RPMI7951 (cell line): ENCODE results near the gene NFU1. TPM values are rescaled to one million over a fixed set of nuclear protein-coding genes. Genes with fewer than 3 reads are reported as not detected.
A peak's percentile ranks its signal among the peaks of the same experiment; 100 is the strongest.
"Not testable (repeated sequence)": the region's sequence is repeated elsewhere in the genome, so short reads cannot be mapped to it uniquely, and the experiment has no call there.

ENCODE experiments used
- DNase-seq: peaks from one replicate; pipeline ENCODE4 v3.0.0-alpha.2; 2012; ENCODE audit warnings: low read depth
- total RNA-seq: library from RNA; depleted of rRNA; stranded (reverse); fragments of >200 nt; shearing (Covaris generic); gene quantifications from 2 replicates; pipeline ENCODE4 v1.2.3, GENCODE V29; 2014

Gene NFU1
- total RNA-seq, 1 experiment from 2014 or later = 64.6 TPM

- DNase-seq = no peak
Measured at GRCh38 chr2:69387770-69388481, 49.3 kb downstream of the NFU1 start.

GRCh38 chr2:69386789-69387734 lies 50.2 kb downstream of the NFU1 start, which contains the start of gene GFPT1:
Gene GFPT1, minus strand, starts transcription at chr2:69387227. Its CDS starts 156 bp downstream, at chr2:69387071.
- DNase-seq = peak; percentile 94

- DNase-seq = no peak
Measured at GRCh38 chr2:69386360-69386759, 50.9 kb downstream of the NFU1 start.

DNA sequence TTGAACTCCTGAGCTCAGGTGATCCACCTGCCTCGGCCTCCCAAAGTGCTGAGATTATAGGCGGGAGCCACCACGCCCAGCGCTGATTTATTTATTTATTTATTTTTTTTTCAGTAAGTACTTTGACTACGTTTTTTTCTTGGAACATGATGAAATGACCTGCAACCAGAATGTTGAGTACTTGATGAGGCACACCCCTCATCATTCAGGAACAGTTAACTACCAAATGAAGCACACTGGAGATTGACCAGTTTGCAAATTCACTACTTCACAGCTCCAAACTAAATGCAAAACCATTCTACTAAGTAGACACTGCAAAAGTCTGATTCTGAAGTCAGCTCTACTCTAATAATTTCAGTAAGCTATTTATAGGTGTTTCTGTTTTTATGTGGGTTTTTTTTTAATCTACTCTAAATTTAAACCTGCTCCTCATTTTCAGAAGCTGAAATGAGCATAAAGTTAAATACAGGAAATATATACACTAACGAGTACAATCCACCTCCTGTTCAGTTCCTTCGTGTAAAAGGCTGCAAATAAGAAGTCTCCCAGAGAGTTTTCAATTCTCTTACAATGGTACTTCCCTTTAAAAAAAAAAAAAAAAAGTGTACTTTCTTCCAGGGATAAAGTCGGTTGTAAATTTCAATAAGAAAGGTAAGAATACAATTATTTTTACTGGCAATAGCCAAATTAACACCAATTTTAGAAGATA lies 51.6 kb downstream of the NFU1 start:
- DNase-seq = no peak

- DNase-seq = no peak
Measured at GRCh38 chr2:69384618-69385081, 52.6 kb downstream of the NFU1 start.

- DNase-seq = no peak
Measured at GRCh38 chr2:69383176-69383812, 53.9 kb downstream of the NFU1 start.

DNA sequence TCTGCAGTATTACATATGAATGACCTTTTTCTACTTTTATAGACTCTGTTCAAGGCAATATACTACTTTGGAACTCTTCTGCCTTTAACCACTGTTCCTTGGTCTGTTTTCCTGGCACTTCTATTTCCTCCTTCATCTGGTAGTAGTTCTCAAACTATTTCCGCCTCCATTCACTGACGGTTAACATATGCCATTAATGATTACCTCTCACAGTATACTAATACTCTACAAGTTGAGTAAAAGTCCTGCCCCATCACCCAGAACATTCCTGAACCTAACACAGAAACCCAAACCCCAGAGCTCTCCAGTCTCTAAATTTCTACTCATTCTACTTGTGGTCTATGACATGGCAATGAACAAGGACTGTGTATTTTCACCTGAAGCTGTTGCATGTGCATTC lies 54.7 kb downstream of the NFU1 start:
- DNase-seq = no peak

- DNase-seq = no peak
Measured at GRCh38 chr2:69381337-69381737, 55.9 kb downstream of the NFU1 start.

DNA sequence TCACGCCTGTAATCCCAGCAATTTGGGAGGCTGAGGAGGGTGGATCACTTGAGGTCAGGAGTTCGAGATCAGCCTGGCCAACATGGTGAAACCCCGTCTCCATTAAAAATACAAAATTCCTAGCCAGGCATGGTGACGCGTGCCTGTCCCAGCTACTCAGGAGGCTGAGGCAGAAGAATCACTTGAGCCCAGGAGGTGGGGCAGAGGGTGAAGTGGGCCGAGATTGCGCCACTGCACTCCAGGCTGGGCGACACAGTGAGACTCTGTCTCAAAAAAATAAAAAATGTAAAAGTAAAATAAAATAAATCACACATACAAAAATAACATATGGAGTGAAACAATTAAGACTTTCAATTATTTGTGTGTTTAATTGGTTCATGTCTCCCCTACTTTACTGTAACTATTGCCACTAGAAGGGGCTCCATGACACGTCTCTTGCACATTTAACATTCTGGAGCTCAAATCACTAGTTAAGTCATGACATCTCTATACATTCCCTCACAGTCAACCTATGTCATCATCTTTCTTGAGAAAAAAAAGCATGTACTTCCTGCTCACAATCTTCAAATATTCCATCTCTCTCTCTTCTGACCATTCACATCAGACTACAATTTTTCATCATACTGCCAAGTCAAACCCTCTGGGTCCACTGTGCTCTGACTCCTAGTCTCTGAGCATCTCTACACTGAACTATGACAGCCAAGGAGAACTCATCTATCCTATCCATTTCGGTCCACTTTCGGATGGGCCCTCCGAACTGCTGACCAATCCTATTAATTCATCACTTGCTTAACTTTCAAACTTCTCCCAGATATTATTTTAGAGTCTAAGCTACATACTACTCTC lies 56.9 kb downstream of the NFU1 start:
- no peak for DNase-seq

DNA sequence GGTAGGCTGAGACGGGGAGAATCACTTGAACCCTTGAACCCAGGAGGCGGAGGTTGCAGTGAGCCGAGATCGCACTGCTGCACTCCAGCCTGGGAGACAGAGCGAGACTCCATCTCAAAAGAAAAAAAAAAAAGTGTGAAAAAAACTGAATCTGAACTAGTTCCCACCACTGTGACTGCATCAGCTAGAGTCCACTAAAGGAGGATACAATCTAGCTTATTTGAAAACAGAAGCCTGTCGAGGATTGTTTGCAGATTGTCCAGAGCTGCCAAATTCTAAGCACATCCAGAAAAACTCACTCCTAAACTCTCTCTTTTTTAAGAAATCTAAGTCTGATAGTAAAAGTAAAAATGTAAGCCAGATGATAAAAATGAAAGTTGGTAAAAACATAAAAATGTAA lies 60.8 kb downstream of the NFU1 start:
- no peak for DNase-seq

DNA sequence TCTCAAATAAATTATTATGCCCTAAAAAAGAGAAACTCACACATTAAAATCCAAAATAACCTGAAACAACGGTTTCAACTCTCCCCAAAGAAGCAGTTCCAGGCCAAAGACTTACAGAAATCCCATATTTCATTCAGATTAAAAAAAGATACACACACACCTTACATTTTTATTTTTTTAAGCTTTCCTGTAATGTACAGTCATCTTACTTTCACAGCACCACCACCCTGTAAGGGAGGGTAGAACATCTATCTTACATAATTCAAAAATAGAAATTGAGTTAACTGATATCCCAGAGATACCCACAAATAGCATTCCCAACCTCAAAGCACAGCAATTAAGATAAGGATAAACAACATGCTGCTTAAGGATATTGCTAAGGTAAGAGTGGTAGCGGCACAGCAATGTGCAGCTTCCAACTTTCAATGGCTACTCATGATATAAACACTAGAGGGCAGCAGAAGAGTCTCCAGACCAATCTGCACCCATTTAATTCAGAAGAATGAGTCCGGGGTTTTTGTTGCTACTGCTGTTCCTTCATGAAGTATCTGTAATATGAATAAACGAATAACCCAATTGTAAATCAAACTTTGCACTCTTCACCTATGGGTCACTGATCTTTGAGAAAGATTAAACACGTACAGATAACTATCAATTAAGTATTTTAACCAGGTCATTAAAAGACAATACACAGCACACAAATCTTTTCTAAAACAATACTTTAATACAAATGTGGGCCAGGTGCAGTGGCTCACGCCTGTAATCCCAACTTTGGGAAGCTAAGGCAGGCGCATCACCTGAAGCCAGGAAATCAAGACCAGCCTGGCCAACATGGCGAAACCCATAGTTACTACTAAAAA lies 61.5 kb downstream of the NFU1 start:
- DNase-seq = peak; percentile 45

DNA sequence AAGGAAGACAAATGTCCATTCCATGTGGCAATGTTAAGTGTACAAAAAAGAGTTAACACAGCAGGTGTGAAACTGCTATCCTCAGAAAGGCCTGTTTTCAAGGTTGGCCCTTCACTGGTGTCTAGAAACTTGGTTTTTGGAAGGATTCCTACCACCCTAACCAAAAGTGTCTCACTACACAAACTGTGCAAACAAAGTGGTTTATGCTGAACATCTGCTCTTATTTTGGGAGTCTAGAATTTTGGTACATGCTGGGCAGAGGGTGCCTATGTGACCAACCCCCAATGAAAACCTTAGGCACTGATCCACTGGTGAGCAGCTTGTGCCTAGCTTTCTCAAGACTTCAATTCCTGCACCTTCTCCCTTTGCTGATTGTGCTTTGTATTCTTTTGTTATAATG lies 64.5 kb downstream of the NFU1 start:
- no peak for DNase-seq

- no peak for DNase-seq
Measured at GRCh38 chr2:69369802-69370201, 67.4 kb downstream of the NFU1 start.

- DNase-seq = no peak
Measured at GRCh38 chr2:69368588-69368987, 68.6 kb downstream of the NFU1 start.

DNA sequence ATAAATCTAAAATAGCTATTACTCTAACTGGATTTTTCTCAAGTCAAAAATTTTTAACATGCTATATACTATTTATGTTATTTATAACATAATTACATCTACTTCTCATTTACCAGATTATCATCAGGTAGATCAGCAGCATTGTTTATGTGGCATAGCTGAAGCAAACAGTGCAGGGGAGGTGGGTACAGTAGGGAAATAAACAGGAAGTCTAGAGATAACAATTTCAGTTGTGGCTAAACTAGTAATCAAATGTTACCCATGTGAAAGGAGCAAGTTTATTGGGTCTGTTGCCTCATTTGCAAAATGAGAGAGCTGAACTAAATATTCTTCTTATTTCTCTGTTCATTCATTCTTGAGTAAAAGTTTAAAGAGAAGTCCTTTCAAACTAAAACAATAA lies 77.9 kb downstream of the NFU1 start:
- no peak for DNase-seq

DNA sequence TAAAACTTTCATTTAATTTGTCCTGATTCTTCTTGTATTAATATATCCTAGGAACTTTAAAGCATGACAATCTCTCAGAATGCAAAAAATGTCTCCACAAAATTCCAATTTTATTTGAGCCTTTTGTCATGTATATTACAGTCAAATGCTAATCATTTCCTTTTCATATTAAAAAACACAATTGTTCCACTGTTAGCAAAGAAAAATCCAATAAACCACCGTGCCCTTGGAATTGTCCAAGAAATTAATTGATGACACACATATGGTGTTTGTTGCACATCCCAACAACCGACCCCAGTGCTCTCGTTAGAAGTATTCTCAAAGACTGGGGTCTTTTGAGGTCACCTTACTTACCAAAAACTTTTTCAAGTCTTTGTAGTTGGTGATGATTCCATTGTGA lies 78.3 kb downstream of the NFU1 start:
- no peak for DNase-seq

- no peak for DNase-seq
Measured at GRCh38 chr2:69356471-69356870, 80.8 kb downstream of the NFU1 start.

DNA sequence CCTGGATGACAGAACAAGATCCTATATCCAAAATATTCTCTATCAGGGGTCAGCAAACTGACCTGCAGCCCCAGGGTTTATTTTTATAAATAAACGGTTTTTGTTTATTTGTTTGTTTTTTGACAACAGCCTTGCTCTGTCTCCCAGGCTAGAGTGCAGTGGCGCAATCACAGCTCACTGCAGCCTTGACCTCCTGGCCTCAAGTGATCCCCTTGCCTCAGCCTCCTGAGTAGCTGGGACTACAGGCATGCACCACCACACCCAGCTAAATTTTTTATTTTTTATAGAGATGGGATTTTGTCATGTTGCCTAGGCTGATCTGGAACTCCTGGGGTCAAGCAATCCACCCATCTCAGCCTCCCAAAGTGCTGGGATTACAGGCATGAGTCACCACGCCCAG lies 82.3 kb downstream of the NFU1 start:
- DNase-seq = not testable (repeated sequence)

DNA sequence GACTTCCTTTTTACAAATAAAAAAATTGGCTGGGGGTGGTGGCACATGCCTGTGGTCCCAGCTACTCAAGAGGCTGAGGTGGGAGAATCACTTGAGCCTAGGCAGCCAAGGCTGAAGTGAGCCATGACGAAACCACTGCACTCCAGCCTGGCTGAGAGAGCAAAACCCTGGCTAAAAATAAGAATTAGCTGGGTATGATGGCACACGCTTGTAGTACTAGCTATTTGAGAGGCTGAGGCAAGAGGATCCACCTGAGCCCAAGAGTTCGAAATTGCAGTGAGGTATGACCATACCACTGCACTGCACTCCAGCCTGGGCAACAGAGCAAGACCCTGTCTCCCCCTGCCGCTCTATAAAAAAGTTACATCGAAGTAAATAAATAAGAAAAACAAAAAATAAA lies 83.9 kb downstream of the NFU1 start:
- no peak for DNase-seq

GRCh38 chr2:69348781-69349180 lies 88.5 kb downstream of the NFU1 start:
- no peak for DNase-seq
